GM08714 (cell line): ENCODE data around the gene PTPRQ.

Experiments
- H3K4me3 ChIP-seq: fragments of 200-500 bp; sonication (Bioruptor generic); 2 replicates; pipeline ENCODE4 v1.5.1; 2014; ENCODE audit warnings: mild to moderate bottlenecking, low read length, inconsistent platforms
- ZNF274 ChIP-seq: IDR thresholded peaks from 2 replicates; pipeline ENCODE4 v1.6.1; 2012; ENCODE audit warnings: mild to moderate bottlenecking, low read depth, low read length

PTPRQ gene

DNA sequence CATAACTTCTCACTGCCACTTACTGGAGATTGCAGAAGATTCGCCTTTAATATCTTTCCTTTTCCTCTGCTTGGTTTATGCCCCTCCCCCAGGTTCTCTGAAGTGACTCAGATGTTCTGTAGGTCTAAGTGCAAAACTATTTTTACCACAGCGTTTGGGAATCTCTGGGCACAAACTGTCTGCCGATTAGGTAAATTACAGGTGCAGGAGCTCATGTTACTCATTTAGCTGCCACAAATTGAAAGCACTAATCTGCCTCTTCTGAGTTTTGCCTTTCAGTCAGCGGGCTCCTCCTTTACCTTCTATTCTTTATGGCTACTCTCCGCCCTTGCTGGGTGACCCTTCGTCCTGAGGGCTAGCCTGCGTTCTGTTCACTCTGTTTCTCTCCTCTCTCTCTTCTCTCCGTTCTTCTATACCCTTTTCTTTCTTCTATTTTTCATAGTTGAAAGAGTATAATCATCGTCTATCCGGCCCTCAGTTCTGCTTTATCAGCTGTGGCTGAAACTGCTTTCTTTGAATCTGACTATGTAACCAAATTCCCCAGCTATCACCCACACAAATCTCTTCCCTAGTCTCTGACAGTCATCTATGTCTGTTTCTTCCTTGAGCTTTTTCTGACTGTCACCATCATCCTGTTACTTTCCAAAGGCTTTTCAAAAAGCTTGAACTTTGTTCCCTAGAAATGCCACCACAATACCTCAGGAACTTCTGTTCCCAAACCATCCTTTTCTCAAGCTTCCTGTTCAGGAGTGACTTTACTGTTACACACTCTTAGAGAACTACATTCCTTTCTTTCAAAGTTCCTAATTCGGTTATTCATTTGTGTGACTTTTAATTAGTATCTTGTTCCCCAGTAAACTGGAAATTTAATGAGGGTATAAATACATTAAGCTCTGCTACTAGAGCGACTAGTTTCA, 259.1 kb downstream of the PTPRQ start:
- TF ChIP-seq ZNF274, result no peak
- peak overlapping the region; percentile 67 for H3K4me3 ChIP-seq

GRCh38 chr12:80704420-80704819, 260.4 kb downstream of the PTPRQ start:
- TF ChIP-seq ZNF274, result no peak
- no peak overlapping the region for H3K4me3 ChIP-seq

DNA sequence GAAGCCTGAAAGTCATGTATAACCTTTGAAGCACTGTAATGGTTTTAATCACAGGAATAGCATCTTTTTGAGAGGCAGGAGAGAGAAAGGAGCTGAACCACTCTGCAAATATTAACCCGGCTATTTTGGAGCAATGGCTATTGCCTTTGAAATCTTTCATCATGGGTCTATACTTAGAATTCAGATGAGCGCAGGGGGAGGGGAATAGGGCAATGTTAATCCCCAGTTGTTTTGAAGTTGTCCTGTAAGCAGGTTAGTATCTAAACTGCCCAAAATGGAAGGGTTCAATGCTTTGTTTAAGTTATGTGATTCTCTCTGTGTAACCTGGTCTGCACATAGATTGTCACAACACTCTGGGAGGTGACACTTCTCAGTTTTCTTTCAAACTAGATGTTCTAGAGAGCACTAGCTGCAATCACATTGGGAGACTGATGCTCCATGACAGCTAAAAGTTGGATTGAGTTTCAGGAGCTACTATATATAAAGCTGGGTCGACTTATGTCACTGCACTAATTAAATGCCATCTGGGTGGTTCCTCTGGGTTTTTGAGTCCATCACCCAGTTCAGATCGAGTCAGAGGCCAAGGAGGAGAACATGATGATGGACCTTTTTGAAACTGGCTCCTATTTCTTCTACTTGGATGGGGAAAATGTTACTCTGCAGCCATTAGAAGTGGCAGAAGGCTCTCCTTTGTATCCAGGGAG, 263.2 kb downstream of the PTPRQ start, which contains the start of gene MYF6:
TSS of gene MYF6 (plus strand) at position 509 of the 704 bp plus-strand sequence. CDS start at position 595, 86 bp downstream.
- H3K4me3 ChIP-seq, result peak within 1 kb of the TSS; percentile 29; the same call in 1 of the 2 replicates
- TF ChIP-seq ZNF274, result no peak

GRCh38 chr12:80707830-80708258, 263.8 kb downstream of the PTPRQ start:
- no peak overlapping the region; the same call in 1 of the 2 replicates for H3K4me3 ChIP-seq
- no peak for TF ChIP-seq ZNF274

- peak overlapping the region; percentile 29; the same call in 1 of the 2 replicates for H3K4me3 ChIP-seq
- no peak for TF ChIP-seq ZNF274
These were observed 264.4 kb downstream of the PTPRQ start for GRCh38 chr12:80708259-80708974.

DNA sequence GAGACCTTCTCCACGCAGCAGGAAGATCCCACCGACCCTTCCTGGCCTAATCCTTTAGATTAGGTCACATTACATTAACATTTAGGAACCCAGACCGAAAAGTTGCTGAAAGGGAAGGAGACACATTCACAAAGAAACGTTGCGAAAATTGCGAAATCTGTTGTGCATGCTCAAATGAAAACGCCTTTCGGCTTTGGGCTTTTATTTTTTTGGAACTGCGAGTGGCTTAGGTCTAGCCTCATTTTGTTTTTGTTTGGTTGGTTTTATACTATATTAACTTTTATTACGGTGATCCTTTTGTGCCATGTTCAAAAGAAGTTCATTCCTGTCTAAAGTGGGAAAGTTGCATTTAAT, 264.9 kb downstream of the PTPRQ start:
- H3K4me3 ChIP-seq, result peak overlapping the region; percentile 29; the same call in 1 of the 2 replicates
- TF ChIP-seq ZNF274, result no peak

DNA sequence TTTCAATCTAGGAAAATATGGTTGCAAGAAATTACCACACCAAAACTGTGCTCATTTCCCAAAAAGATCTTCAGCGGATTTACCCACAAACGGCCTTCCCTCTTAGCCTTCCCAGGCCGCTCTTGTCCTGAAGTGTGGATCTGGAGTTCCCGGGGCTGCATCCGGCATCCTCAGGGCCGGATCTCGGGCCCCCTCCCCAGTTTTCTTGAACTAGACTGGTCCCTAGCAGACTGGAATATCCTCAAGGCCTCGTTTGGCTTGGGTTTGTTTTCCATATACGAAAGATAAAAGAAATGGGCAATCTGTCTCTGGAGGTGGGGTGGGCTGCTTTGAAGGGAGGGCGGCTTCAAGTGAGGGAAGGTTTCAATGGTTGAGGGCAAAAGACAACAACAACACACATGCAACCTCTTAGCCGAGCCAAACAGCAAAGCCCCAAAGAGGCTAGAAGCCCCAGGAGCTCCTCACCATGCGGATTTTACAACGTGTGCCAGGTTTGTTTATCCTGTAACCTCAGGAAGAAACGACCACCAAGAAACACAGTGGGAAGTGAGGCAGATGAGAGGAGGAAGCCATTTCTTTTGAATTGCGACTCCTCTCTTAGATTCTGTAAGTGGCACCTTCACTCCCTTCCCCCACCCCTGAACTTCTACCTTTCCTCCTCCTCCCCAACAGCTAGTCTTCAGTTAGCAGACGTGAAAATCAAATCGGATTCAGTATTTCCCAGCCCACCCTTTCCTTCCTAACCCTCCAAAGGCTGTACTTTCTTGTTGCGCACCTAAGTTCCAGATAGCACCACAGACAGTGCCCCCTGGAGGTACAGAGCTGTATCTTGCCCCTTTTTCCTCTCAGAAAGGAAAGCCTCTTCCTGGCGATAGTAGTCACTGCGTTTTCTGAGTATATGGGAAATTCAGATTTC, 266.0 kb downstream of the PTPRQ start:
- no peak overlapping the region for H3K4me3 ChIP-seq

DNA sequence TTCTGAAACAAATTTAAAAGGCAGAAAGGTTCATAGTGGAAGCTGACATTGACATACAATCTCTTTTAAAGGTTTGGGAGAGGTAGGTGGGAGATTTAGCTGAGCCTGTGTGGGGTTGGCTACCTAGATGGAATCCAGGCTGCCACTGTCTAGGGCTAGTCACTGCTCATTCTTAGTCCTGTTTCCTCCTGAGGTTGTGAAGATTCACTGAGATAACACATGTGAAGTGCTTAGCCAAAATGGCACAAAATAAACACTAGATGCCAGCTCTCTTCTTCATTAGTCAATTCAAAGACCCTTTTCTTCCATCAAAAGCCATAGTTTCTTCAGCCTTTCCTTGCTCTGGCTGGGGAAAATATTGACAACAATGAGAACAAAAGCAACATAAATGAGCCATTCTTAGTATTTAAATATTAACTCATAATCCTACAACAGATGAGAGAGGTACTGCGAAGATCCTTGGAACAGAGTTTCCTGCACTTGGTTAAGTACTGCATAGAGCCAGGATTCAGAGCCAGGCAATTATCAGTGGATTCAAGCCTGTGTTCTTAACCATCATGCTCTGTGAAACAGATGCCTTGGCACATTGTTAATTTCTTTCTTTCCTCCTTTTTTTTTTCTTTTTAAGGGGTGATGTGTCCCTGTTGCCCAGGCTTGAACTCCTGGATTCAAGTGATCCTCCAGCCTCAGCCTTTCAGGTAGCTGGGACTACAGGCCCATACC, 266.9 kb downstream of the PTPRQ start:
- TF ChIP-seq ZNF274, result no peak
- no peak overlapping the region for H3K4me3 ChIP-seq

More for the DNA sequence above, 266.0 kb downstream of the PTPRQ start:
- TF ChIP-seq ZNF274, result no peak

GRCh38 chr12:80711866-80712265, 267.8 kb downstream of the PTPRQ start:
- TF ChIP-seq ZNF274, result no peak
- H3K4me3 ChIP-seq, result no peak overlapping the region

- no peak for TF ChIP-seq ZNF274
- no peak overlapping the region for H3K4me3 ChIP-seq
These were observed 268.8 kb downstream of the PTPRQ start for GRCh38 chr12:80712866-80713265.

DNA sequence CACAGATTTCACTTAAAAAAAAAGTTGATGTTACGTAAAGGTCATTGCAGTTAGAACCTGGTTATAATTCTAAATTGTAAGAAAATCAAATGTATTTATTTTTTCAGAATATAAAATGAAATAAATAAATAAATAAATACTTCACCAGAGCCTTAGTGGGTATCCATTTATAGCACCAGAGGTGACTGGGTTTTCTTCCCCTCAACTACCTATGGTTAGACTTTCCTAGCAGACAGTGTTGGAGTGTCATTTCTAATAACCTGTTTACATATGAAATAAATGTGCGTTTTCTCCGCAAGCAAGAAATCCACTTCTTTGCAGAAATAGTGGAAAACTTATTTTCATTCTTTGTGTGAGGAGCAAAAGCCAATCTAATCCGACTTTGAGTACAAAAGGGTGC, 269.4 kb downstream of the PTPRQ start:
- H3K4me3 ChIP-seq, result no peak overlapping the region
- TF ChIP-seq ZNF274, result no peak

GRCh38 chr12:80714055-80714454, 270.0 kb downstream of the PTPRQ start:
- H3K4me3 ChIP-seq, result no peak overlapping the region
- no peak for TF ChIP-seq ZNF274

- no peak overlapping the region for H3K4me3 ChIP-seq
- TF ChIP-seq ZNF274, result no peak
These were observed 270.8 kb downstream of the PTPRQ start for GRCh38 chr12:80714846-80715245.
